SK-N-SH (cell line): ENCODE results near the gene UCMA.

Source experiments
- CTCF ChIP-seq: fragments of 200-600 bp; sonication (generic); IDR thresholded peaks from 2 replicates; pipeline ENCODE4 v1.6.1; 2017; ENCODE audit warnings: antibody characterized with exemption, mild to moderate bottlenecking, moderate library complexity
- EP300 ChIP-seq, 2 experiments: IDR thresholded peaks; 2 replicates each; pipeline versions ENCODE4 v1.4.0 to v1.6.1; 2012; ENCODE audit warnings: borderline replicate concordance in 1 of 2, low read depth in 1 of 2, low read length in 1 of 2
- GABPA ChIP-seq: IDR thresholded peaks from 2 replicates; pipeline ENCODE4 v1.4.0; 2012; ENCODE audit warnings: low read depth, mild to moderate bottlenecking
- MAX ChIP-seq: IDR thresholded peaks from 2 replicates; pipeline ENCODE4 v1.4.0; 2012; ENCODE audit warnings: low read depth
- MEF2A ChIP-seq: IDR thresholded peaks from 2 replicates; pipeline ENCODE4 v1.4.0; 2012; ENCODE audit warnings: low read depth, borderline replicate concordance
- POLR2AphosphoS5 ChIP-seq: IDR thresholded peaks from 2 replicates; pipeline ENCODE4 v1.6.1; 2012; ENCODE audit warnings: low read depth, low read length
- RAD21 ChIP-seq: IDR thresholded peaks from 2 replicates; pipeline ENCODE4 v1.6.1; 2012; ENCODE audit warnings: mild to moderate bottlenecking, low read length
- TF ChIP-seq, protein P1 (sequence below): IDR thresholded peaks from 2 replicates; pipeline ENCODE4 v1.6.1; 2012; ENCODE audit warnings: mild to moderate bottlenecking, low read depth, low read length, moderate library complexity

- TF ChIP-seq EP300 (IDR thresholded peaks at IDR 0.05; ENCODE audit: borderline replicate concordance in 1 of 2, low read depth in 1 of 2, low read length in 1 of 2) (no peak), CTCF (no peak), MAX (no peak), GABPA (no peak), MEF2A (no peak), POLR2AphosphoS5 (no peak), RAD21 (no peak)
- TF ChIP-seq, protein P1, sequence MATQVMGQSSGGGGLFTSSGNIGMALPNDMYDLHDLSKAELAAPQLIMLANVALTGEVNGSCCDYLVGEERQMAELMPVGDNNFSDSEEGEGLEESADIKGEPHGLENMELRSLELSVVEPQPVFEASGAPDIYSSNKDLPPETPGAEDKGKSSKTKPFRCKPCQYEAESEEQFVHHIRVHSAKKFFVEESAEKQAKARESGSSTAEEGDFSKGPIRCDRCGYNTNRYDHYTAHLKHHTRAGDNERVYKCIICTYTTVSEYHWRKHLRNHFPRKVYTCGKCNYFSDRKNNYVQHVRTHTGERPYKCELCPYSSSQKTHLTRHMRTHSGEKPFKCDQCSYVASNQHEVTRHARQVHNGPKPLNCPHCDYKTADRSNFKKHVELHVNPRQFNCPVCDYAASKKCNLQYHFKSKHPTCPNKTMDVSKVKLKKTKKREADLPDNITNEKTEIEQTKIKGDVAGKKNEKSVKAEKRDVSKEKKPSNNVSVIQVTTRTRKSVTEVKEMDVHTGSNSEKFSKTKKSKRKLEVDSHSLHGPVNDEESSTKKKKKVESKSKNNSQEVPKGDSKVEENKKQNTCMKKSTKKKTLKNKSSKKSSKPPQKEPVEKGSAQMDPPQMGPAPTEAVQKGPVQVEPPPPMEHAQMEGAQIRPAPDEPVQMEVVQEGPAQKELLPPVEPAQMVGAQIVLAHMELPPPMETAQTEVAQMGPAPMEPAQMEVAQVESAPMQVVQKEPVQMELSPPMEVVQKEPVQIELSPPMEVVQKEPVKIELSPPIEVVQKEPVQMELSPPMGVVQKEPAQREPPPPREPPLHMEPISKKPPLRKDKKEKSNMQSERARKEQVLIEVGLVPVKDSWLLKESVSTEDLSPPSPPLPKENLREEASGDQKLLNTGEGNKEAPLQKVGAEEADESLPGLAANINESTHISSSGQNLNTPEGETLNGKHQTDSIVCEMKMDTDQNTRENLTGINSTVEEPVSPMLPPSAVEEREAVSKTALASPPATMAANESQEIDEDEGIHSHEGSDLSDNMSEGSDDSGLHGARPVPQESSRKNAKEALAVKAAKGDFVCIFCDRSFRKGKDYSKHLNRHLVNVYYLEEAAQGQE: no peak
Observed at GRCh38 chr10:13234172-13234571, at the start of gene UCMA.
